ENCODE measurements around the gene TCIRG1.

GRCh38 chr11:68066742-68067141 lies 27.9 kb downstream of the TCIRG1 start:
- TF ChIP-seq POLR2AphosphoS5 (IDR thresholded peaks at IDR 0.05): no peak
- TF ChIP-seq CTCF (IDR thresholded peaks at IDR 0.05): no peak
- TF ChIP-seq POLR2A (IDR thresholded peaks at IDR 0.05; ENCODE audit: low read depth): no peak
